Inflammatory macrophage treated with lipopolysaccharide for 1 hour (primary cell): ENCODE results near the gene PET100.

ENCODE experiments used
- DNase-seq, 2 donors: peaks; one replicate each; pipeline ENCODE4 v3.0.0-alpha.2; 2020 to 2022

Gene PET100

DNA sequence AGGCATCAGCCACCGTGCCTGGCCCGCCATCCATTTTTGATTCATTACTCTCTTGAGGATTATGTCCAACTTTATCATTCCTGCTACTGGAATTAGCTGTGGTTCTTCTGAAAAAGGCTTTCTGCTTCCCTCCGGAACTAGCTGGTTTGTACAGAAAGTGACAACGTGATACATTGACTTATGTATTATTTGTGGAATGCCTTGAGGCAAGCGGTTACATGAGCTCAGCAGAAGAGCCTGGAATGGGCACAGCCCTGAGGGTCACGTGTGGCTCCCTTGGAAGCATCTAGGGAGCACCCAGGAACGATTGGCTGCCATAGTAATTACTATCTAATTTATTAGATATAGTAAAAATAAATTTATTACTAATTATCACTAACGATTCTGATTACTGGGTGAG lies 24.8 kb downstream of the PET100 start:
- DNase-seq, result no peak

- peak; percentile 91 to 98 for DNase-seq
Measured at GRCh38 chr19:7655581-7655980, 26.0 kb downstream of the PET100 start.

DNA sequence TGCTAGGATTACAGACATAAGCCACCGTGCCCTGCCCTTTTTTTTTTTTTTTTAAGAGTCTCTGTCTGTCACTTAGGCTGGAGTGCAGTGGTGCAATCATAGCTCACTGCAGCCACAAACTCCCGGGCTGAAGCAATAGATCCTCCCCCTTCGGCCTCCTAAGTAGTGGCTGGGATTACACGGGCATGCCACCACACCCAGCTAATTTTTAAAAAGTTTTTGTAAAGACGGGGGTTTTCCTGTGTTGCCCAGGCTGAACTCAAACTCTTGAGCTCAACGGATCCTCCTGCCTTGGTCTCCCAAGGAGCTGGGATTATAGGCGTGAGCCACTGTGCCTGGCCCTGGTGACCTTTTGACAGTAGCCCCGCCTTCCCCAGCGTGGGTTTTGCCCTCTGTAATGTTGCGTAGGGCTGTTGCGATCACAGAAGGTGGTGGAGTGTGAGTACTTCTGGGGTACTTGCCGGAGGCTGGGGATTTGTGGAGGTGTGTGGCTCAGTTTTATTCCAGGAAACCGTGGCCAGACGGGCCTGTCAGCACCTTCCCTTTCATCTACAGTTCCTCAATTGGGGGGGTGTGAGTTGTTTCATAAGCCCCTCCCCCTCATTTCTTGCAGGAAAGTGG lies 27.6 kb downstream of the PET100 start:
- DNase-seq, result peak; percentile 96 to 99

DNA sequence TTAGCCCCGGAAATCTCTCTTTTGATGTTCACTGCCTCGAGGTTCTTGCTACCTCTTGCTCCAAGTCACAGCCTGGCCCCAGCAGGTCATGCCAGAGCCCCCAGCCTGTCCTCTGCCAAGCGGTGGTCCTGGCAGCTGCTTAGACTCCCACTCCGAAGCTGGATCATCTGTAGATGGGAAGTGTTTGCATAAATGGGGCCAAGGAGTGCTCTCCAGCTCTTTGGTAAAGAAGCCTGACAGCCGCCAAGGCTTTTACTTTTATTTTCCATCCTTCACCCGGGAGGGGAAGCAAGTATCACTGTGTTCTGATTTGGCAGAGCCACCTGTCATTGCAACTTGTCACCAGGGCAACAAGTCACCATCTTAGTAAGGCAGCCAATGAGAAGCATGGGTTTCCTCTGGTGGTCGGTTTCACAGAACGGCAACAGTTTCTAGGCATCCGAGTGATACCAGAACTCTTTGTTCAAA lies 28.7 kb downstream of the PET100 start:
- DNase-seq, result peak; percentile 57 to 67

GRCh38 chr19:7661744-7662538 lies 32.3 kb downstream of the PET100 start:
- DNase-seq, result peak in 1 of 2 donors; percentile 33

GRCh38 chr19:7662657-7663056 lies 33.1 kb downstream of the PET100 start:
- DNase-seq, result no peak

- DNase-seq, result no peak
Measured at GRCh38 chr19:7663706-7664105, 34.1 kb downstream of the PET100 start.

DNA sequence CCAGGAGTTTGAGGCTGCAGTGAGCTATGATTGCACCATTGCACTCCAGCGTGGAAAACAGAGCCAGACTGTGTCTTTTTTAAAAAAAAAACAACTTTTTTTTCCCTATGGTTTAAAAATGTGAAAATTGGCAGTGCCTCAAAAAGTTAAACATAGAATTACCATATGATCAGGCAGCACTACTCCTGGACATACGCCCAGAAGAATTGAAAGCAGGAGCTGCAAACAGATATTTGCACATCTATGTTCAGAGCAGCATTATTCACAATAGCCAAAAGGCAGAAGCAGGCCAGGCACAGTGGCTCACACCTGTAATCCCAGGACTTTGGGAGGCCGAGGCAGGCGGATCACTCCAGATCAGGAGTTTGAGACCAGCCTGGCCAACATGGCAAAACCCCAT lies 35.5 kb downstream of the PET100 start:
- DNase-seq, result no peak

- no peak for DNase-seq
Measured at GRCh38 chr19:7668842-7669241, 39.2 kb downstream of the PET100 start, which contains the start of gene RETN. RETN (plus strand) TSS chr19:7669049; CDS start chr19:7669327, 278 bp downstream.

- no peak for DNase-seq
Measured at GRCh38 chr19:7669641-7670040, 40.0 kb downstream of the PET100 start.

DNA sequence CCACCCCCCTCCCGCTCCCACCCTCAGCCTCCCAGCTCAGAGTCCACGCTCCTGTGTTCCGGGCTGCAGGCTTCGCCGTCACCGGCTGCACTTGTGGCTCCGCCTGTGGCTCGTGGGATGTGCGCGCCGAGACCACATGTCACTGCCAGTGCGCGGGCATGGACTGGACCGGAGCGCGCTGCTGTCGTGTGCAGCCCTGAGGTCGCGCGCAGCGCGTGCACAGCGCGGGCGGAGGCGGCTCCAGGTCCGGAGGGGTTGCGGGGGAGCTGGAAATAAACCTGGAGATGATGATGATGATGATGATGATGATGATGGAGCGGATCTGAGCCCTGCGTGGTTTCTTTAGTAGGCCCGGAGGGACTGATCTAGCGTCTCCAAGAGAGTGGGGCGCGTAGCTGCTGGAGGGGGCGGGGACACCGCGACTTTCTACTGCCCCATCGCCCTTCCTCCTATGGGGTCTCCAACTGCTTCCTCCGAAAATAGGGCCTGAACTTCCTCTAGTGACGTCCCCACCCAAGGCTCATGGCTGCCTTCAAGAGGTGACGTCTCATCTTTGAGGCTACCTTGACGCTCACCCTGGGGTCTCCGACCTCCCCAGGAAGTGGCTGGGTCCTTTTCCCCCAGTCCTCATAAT lies 40.7 kb downstream of the PET100 start:
- DNase-seq, result peak; percentile 44 to 47

DNA sequence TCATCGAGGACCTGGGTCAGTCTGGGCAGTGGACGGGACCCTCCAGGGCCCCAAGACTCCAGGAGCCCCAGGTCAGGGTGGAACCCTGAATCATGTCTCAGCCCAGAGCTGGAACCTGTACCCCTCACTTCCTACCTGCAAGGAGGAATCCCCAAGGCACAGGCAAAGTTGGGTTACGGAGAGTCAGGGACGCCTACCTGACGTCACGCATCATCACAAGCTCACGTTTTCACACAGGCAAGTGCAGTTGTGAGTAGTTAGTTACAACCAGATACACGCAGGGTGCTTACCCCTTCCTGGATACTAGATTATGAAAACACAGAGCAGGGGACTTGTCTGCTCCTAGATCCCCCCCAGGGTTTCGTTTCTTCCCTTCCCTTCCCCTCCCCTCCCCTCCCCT lies 41.2 kb downstream of the PET100 start:
- DNase-seq, result no peak

GRCh38 chr19:7672522-7672921 lies 42.9 kb downstream of the PET100 start:
- DNase-seq, result no peak

DNA sequence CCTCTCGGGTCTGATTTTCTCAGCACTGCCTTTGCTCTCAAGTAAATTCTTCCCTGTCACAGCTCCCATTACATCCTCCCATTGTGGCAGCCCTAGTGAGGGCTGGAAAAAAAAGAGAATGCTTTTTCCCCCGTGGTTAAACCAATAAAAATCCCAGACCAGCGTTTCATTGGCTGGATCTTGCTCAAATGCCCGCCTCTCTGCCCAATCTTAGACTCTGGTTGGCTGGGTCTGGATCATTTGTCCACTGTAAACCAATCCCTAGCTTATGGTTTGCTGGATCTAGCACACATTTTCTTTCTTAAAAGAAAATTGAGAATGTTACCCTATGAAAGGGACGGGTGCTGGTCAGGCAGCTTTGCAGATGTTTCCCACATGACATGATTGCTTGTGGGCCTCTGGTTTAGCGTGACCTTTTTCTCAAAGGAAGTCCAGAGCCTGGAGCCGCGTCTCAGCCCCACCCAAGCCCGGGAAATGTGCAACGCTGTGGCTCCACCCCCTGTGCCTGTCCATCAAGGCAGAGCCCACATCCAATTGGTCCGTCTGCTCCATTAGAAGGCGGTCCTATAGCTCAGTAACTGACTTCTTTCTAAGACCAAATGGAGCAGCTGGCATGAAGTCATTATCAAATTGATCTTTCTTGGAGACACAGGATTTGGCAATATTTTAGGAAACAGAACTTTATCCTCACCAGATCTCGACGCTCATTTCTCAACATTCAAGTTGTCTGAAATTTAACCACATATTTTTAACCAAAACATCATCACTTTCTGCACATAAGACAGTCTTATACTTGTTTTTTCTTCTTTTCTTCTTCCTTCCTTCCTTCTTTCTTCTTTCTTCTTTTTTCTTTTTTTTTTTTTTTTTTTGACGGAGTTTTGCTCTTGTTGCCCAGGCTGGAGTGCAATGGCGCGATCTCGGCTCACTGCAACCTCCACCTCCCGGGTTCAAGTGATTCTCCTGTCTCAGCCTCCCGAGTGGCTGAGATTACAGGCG lies 44.7 kb downstream of the PET100 start:
- DNase-seq, result peak; percentile 95 to 98

- peak; percentile 77 to 87 for DNase-seq
Measured at GRCh38 chr19:7676376-7676775, 46.8 kb downstream of the PET100 start.

DNA sequence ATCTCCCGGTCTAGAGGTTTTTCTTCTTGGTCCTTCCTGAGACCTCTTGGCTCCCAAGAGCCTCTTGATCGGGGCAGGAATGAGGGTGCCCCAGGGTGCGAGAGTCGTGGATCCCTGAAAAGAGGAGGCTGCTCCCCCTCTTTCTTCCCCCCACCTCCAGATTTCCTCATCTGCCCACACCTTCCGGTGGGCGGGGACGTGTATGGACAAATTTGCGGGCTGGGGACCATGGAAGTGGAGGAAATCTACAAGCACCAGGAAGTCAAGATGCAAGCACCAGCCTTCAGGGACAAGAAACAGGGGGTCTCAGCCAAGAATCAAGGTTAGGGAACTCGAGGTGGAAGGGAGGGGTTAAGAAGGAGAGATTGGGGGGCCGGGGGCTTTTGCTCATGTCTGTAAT lies 47.3 kb downstream of the PET100 start, which contains the start of gene MCEMP1:
MCEMP1 (plus strand) TSS at position 237 of the 400 bp plus-strand sequence; CDS start at position 268, 31 bp downstream.
- peak; percentile 64 to 83 for DNase-seq

DNA sequence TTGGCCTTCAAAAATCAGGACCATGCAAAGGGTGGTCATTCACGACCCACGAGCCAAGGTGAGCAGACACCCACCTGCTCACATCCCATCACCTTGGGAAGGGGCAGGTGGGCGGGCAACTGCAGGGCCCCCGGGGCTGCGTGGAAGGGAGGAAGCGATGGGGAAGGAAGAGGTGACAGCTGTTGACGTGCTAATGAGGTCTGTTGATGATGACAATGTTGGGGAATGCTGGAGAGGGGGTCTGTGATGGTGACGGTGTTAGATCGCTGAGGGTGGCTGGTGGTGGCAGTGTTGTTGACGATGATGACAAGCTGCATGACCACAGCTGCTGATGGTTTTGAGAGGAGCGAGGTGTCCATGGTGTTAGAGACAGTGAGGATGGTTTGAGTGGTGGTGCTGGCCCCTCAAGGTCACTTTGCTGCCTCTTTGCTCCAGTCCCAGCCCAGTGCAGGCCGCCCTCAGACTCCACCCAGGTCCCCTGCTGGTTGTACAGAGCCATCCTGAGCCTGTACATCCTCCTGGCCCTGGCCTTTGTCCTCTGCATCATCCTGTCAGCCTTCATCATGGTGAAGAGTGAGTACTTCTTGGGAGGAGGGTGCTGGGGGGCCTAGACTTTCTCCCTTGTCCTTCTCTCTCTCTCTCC lies 48.2 kb downstream of the PET100 start:
- DNase-seq, result no peak

- peak in 1 of 2 donors; percentile 40 for DNase-seq
Measured at GRCh38 chr19:7678971-7679751, 49.6 kb downstream of the PET100 start.

- no peak for DNase-seq
Measured at GRCh38 chr19:7679771-7680605, 50.4 kb downstream of the PET100 start.
